K562 (cell line): ENCODE measurements around the gene CARMIL1.

Source experiments
- CTCF ChIP-seq, 3 experiments: IDR thresholded peaks in 2 of 3; conservative IDR thresholded peaks in 1 of 3; 2 replicates each; pipeline ENCODE4 v1.5.1; 2011 to 2012; ENCODE audit warnings: low read length in 3 of 3, mild to moderate bottlenecking in 3 of 3, control low read depth in 2 of 3, improper control_type of control experiment in 1 of 3, inconsistent platforms in 1 of 3, low read depth in 1 of 3, mixed read lengths in 1 of 3, moderate library complexity in 1 of 3; ENCODE audit not compliant: insufficient read depth in 2 of 3
- EP300 ChIP-seq: IDR thresholded peaks from 2 replicates; pipeline ENCODE4 v1.6.1; 2012; ENCODE audit warnings: low read length, improper control_type of control experiment
- HNRNPLL ChIP-seq: fragments of 200-400 bp; formaldehyde crosslinking; IDR thresholded peaks from 2 replicates; pipeline ENCODE4 v1.6.1; 2017; ENCODE audit warnings: low read length, low read depth, mild to moderate bottlenecking; ENCODE audit not compliant: poor library complexity, severe bottlenecking
- NFYB ChIP-seq: IDR thresholded peaks from 2 replicates; pipeline ENCODE4 v1.6.1; 2011; ENCODE audit warnings: mild to moderate bottlenecking, moderate library complexity; ENCODE audit not compliant: insufficient read length; ENCODE audit errors: extremely low read depth
- NRF1 ChIP-seq, 2 experiments: fragments of 450-650 bp; IDR thresholded peaks in 1 of 2; conservative IDR thresholded peaks in 1 of 2; 2 replicates each; pipeline ENCODE4 v1.6.1; 2014; ENCODE audit warnings: mild to moderate bottlenecking in 2 of 2
- RFX5 ChIP-seq: IDR thresholded peaks from 2 replicates; pipeline ENCODE4 v1.6.1; 2011; ENCODE audit warnings: low read depth, mild to moderate bottlenecking, improper control_type of control experiment, low read length
- TAF9B ChIP-seq: fragments of 450-650 bp; IDR thresholded peaks from 2 replicates; pipeline ENCODE4 v1.6.1; 2018; ENCODE audit warnings: mild to moderate bottlenecking; ENCODE audit not compliant: partially characterized antibody

- TF ChIP-seq TAF9B (no peak), NFYB (no peak), HNRNPLL (no peak), CTCF (IDR thresholded peaks at IDR 0.05 in 2 of 3, conservative IDR thresholded peaks at IDR 0.05 in 1 of 3; ENCODE audit: insufficient read depth in 2 of 3, low read depth in 1 of 3, low read length in 3 of 3) (no peak), RFX5 (no peak), EP300 (no peak), NRF1 (conservative IDR thresholded peaks at IDR 0.05 in 1 of 2, IDR thresholded peaks at IDR 0.05 in 1 of 2) (no peak)
Observed at GRCh38 chr6:25637960-25638434, 358.8 kb downstream of the CARMIL1 start.
